Right renal cortex interstitium (tissue), 3 donors: ENCODE data around the gene MBP. TPM values are rescaled to one million over a fixed set of nuclear protein-coding genes. Genes with fewer than 3 reads are reported as not detected.

Experiments used
- DNase-seq, 3 donors: peaks; one replicate each; pipeline ENCODE4 v3.0.0-alpha.2; 2013; ENCODE audit warnings: low read depth in 3 of 3, low spot score in 2 of 3
- polyA plus RNA-seq, 3 donors: library from polyadenylated mRNA; unstranded; fragments of 120-200 nt; gene quantifications; one replicate each; pipeline ENCODE4 v1.2.1, GENCODE V29; 2013; ENCODE audit not compliant: insufficient read length in 3 of 3

The MBP gene
- polyA plus RNA-seq, 3 donors = 17.5 to 20.9 (median 17.7) TPM

- no peak for DNase-seq
Observed at GRCh38 chr18:77013811-77014521, 118.6 kb downstream of the MBP start.

DNA sequence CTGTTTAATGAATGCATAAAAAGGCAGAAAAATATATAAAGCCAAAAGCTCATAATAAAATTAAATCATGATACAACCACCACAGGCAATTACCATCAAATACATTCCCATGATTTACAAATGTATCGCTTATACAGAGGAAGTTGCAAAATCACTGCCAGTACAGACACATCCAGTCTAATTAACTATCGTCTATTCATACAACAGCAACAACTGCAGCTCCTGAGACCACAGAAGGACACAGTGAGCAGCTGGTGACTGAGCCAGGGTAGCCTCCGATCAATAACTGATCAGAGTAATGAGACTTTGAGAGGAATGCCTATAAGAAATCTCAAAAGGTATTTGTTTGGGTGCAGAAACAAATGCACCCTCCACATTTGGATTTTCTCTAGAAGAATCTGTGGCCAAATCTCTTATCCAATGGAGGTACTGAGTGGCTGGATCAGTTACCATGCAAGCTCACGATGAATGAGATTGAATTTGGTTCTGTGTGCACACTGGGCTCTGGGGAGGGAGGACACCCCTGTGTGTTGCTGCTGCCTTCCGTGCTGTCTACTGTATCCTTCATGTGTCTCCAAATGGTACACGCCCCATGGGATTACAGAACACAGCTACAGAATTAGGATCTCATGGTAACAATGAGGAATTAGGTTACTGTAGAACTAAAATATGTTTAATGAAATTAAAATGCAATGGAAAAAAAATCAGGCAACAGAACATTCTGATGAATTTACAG is 119.6 kb downstream of the MBP start:
- DNase-seq = no peak

DNA sequence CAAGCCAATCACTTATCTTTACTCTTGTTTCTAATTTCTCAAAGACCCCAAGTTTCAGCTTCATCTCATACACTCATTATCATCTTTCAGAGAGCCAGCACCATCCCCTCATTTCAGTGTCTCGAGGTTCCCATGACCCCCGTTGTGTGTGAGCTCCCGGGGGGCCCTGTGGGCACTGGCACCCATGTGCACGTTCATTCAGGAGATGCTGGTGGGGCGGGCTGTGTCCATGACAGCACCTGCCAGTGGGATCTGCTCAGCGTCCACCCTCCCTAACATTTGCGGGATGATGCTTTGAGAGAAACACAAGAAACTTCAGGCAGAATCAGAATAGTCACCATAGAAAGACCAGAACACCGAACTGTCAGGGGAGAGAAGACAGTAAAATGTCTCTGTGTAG is 120.5 kb downstream of the MBP start:
- DNase-seq = no peak

DNA sequence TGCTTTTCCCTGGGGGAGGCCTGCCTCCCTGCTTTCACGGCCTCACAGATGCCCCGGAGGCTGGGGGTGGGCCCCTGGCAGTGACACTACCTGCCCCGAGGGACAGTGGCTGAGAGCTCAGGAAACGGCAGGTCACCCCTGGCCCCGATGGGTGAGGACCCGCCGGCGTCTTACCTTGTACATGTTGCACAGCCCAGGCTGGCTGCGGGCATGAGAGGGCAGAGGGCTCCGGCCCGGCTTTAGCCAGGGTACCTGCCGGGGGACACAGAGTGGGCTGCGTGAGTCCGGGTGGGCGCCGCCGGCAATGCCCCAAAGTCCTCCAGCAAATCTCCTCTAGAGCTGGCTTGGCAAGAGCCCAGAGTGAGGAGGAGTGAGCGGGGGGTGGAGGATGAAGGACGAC is 122.9 kb downstream of the MBP start:
- DNase-seq = no peak

- no peak for DNase-seq
Observed at GRCh38 chr18:77008576-77009315, 123.8 kb downstream of the MBP start.

- no peak for DNase-seq
Observed at GRCh38 chr18:77008006-77008405, 124.6 kb downstream of the MBP start.

GRCh38 chr18:77007251-77007650 is 125.3 kb downstream of the MBP start:
- no peak for DNase-seq

GRCh38 chr18:77006305-77007175 is 126.0 kb downstream of the MBP start:
- DNase-seq = no peak

DNA sequence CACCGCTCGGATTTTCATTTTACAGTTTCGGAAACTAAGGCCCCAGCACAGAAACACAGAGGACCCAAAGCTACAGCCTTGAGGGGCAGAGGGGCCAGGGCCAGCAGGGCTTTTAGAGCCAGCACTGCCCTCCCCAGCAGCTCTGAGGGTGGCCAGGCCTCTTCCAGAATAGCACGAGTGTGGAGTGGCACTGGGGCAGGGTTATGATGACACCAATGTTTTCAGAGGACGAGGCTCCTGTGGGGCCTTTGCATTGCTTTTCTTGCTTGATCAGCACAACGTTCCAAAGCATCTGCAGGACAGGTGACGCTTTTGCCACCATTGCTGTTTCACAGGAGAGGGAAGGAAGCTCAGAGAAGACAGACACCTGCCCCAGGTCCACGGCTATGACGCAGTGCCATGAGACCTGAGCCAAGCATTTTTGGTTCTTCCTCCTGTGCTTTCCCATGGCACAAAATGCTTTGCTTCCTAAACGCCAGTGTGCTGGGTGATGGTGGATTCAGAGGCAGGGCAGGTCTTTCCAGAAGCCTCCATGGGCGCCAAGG is 126.9 kb downstream of the MBP start:
- DNase-seq = no peak

GRCh38 chr18:77004555-77005380 is 127.8 kb downstream of the MBP start:
- DNase-seq = no peak

- DNase-seq = no peak
Observed at GRCh38 chr18:77003316-77003715, 129.3 kb downstream of the MBP start.

DNA sequence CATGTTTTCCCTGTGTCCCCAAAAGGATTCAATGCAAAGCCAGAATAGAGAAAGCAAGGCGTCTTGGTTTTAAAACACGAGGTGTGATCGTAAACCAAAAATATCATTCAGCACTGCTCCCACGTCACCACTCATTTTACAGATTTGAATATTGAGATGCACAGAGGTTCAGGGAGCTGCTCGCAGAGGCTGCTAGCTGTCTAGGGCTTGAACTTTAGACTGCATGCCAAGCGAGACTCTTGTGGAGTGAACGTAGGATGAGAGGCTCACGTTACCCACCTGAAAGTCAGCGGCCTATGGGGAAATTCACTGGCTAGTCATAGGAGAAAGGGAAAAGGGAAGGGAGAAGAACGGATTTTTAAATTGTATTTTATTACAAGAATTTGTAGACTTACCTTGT is 130.1 kb downstream of the MBP start:
- DNase-seq = no peak

DNA sequence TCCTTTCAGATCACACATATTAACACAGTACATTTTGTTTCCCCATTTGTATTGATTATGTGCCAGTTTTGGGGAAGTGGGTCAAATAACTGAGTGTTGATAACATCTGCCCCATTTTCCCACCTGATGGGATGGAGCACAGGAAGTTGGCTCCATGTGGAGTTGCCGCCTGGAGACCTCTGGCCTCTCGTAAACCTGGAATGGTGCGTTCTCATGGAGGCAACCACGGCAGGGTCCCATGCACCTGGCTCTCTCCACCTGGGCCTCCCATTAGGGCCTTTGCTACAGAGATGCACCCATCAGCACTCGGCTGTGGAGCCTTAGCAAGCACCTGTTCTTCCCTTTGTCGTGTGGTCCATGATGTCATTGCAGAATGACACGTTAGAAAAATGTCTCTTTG is 130.6 kb downstream of the MBP start:
- DNase-seq = no peak

GRCh38 chr18:77001041-77001440 is 131.5 kb downstream of the MBP start:
- no peak for DNase-seq

DNA sequence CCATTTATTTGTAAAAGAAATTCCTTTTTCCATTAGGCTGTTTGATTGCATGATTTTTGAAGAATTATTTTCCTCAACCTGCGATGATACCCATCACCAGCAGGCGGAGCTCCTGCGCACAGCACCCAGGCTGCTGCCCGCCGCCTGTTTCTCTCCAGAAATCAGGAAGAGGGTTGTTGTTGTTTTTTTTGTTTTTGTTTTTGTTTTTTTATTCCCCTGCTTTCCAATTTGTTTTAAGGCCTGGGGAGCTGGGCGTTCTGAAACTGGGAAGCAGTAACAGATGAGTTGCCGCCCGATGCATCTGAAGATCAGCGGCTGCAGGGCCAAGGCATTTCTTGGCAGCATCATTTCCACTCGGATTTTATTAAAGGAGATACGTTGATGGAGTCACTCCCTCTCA is 132.1 kb downstream of the MBP start:
- no peak for DNase-seq

DNA sequence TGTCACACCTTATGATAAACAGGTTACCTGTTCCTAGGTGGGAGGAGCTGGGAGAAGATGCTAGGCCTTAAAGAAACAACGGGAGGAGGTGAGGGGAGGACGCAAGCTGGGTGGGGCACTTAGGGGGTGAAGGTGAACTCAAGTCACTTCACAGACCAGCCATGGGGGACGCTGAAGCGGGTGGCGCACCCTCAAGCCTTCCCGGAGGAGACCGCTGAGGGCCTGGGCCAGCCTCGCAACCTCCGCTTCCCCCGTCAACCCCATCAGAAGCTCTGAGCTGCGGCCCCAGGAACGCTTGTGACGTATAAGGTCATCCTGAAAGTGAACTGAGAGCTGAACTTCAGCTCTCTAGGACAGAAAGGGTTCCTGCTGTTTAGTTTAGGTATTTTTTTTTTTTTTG is 133.5 kb downstream of the MBP start:
- DNase-seq = no peak

GRCh38 chr18:76997951-76998808 is 134.4 kb downstream of the MBP start:
- DNase-seq = no peak

DNA sequence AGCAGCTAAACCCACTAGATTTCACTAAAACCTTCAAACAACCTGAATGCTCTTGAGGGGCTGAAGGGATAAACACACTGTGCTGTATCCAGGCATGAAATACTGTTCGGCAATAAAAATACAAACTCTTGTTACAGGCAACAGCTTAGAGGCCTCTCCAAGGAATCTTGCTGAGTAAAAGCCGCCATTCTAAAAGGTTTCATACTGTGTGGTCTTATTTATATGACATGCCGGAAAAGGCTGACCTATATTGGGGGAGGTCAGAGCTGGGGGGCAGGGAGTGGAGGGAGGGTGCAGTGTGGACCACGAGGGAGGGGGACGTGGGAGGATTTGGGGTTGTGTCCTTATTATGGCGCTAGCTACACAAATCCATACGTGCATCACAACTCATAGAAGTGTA is 136.2 kb downstream of the MBP start:
- DNase-seq = no peak

- DNase-seq = no peak
Observed at GRCh38 chr18:76995896-76996295, 136.7 kb downstream of the MBP start.
